Right hindlimb (tissue), 1 donor: Measurements from ENCODE around the gene PCDH15.

Experiments used
- DNase-seq: peaks from one replicate; pipeline ENCODE4 v3.0.0-alpha.2; 2018

PCDH15 gene

DNA sequence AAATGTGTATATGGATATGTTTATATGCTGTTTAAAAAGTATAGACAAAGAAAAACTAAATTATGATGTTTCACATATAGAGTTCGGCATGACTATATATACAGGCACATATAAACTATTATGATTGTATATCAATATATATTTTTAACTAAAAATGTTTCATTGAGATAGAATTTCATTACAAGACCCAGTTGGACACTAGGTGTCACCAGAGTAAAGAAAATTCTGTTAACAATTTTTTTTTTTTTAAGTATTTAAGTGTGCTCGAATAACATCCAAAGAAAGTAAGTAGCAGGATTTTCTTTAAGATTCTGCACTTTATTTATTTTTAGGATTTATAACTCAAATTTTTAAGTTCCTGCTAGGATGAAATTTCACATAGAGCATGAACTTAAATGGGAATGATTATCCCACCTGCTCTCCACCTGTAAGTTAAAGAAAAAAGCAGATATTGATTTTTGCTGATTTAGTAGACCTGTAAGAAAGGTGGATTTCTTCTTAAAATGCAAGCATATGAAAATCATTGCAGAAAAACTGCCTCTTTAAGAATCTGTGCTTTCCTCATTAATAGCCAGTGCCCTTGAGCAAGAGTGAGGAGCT is 961.5 kb downstream of the PCDH15 start:
- DNase-seq: no peak

DNA sequence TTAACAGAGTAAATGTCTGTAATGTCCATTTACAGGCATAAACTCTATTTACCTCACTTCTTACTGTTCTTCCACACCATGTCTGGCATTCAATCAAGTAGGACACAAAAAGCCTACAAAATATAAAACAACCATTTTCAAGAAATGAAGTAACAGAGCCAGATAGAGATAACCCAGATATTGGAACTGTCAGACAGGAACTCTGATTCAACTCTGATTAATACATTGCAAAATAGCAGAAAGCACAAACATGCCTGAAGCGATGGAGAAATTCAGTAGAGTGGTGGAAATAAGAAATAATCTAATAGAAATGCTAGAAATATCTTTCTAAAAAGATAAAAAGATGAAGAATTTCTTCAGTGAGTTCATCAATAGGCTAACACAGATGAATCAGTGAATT is 964.4 kb downstream of the PCDH15 start:
- DNase-seq: no peak

DNA sequence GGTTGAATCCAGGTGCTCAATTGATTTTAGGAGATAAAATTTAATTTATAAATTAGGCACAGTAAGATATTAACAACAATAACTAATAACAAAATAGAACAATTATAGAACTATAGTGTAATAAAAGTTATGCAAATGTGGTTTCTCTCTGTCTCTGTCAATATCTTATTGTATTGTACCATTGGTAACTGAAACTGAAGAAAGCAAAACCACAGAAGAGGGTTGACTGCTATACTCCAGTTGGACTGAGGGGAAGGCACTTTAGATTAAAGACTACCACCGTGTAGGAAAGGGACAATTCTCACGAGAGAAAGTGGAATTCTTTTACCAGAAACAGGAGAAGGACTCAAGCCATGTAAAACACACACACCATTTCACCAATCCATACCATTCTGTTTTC is 967.1 kb downstream of the PCDH15 start:
- DNase-seq: no peak

GRCh38 chr10:53827261-53827660 is 973.8 kb downstream of the PCDH15 start:
- DNase-seq: no peak

GRCh38 chr10:53808677-53809372 is 992.2 kb downstream of the PCDH15 start:
- no peak for DNase-seq

- no peak for DNase-seq
These were observed 1014.7 kb downstream of the PCDH15 start for GRCh38 chr10:53786236-53786900.

DNA sequence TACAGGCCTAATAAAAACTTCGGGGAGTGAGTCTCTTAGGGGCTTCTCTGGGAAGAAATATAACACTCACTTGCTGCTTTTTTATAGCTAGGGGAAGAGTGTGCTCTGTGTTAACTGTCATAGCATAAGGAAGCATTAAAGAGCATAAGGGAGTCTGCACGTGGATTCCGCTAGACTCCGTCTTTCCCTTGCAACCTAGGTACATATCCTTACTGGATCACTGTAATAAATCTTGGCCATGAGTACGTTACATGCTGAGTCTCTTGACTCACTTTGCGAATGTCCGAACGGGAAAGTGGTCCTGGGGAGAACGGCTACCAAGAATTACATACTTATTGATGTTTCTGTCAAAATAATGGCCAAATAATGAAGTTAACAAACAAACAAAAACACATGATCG is 1029.3 kb downstream of the PCDH15 start:
- no peak for DNase-seq

- no peak for DNase-seq
These were observed 1030.1 kb downstream of the PCDH15 start for GRCh38 chr10:53770903-53771302.

DNA sequence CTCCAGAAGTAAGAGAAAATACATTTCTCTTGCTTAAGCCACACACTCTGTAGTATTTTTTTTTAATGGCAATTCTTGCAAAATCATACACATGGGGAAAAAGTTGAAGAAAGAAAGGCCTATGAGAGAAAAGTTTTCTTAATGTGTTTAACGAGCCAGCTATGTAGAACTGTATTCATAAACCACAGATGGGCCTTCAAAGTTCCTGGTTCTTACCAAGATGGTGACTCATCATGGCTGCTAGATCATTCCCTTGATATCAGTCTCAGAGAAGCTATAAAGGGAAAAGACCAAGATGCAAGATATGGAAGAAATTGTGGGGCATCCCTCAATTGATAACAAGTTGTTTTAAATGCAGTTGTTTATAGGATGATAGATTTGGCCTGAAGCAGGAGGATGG is 1035.7 kb downstream of the PCDH15 start:
- no peak for DNase-seq

DNA sequence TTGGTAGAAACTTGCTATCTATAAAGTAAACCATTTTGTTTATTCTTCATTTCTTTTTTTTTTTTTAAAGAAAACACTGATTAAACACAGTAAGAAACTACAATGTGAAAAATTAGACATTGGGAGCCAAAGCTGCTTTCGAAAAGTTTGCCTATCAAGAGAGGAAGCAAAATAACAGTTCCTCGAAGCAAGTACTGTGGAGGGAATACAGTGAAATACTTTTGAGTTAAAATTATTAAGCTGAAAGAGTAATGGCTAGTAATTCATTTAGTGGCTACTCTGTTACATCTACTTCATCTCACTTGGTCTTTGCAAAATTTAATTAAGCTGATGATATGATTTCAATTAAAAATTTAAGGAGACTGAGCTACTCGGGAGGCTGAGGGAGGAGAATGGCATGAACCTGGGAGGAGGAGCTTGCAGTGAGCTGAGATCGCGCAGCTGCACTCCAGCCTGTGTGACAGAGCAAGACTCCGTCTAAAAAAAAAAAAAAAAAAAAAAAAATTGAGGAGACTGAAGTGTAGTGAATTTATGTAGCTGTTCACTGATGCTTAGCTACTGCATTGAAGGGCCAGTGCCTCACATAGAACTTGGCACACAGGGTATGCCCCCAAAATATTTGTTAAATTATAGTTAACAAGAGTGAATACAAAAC is 1046.3 kb downstream of the PCDH15 start:
- no peak for DNase-seq
